ENCODE data around the gene RIN3. TPM values are rescaled to one million over a fixed set of nuclear protein-coding genes. Genes with fewer than 3 reads are reported as not detected.

Gene RIN3
- total and polyA plus RNA-seq, 2 of the 4 experiments (the other 2 are of a cell fraction) = 2.5 to 11.1 TPM

- intact Hi-C loops (cut with micrococcal nuclease) (no loop called here), in situ Hi-C loops (cut with MboI; ENCODE audit: low sequenced_read_pairs) (no loop called here), dilution Hi-C loops (cut with HindIII; ENCODE audit: low sequenced_read_pairs, unreplicated experiment) (no loop called here)
- Histone ChIP-seq H3K9ac (ENCODE audit: low read depth, low read length) (no peak overlapping the region), H3K23ac (ENCODE audit: low read depth, low read length) (no peak overlapping the region), H2AK9ac (replicated peaks; ENCODE audit: low read depth, low read length, poor library complexity) (no peak overlapping the region), H2BK5ac (ENCODE audit: low read depth, low read length, poor library complexity, severe bottlenecking) (no peak overlapping the region), H3K9me3 (ENCODE audit: control insufficient read depth, insufficient read depth, low read length) (peaks cover 3% of the 10 kb centered on the region; the same call in 1 of the 2 replicates), H3K27ac (ENCODE audit: insufficient read depth, low read length) (no peak overlapping the region), H4K5ac (ENCODE audit: low read depth, low read length) (no peak overlapping the region), H3K4me3 (ENCODE audit: insufficient read depth, low read depth, low read length) (no peak overlapping the region), H3K79me1 (ENCODE audit: low read depth in 1 of 2, low read length in 2 of 2) (peaks cover 15 to 35% of the 10 kb centered on the region in 2 experiments), H3K9me1 (ENCODE audit: insufficient read depth, low read length) (peaks cover 21% of the 10 kb centered on the region), H4K20me1 (ENCODE audit: insufficient read depth, low read length) (peaks cover 1% of the 10 kb centered on the region), H3K36me3 (ENCODE audit: control insufficient read depth, insufficient read depth, low read length) (peaks cover 1% of the 10 kb centered on the region; the same call in 1 of the 2 replicates), H3K56ac (ENCODE audit: extremely low read depth, insufficient read depth, low read length) (no peak overlapping the region), H3K4me1 (ENCODE audit: control insufficient read depth, insufficient read depth, low read length) (peaks cover 14% of the 10 kb centered on the region), H2BK120ac (ENCODE audit: low read depth, low read length) (no peak overlapping the region), H4K91ac (ENCODE audit: insufficient read depth, low read depth, low read length) (no peak overlapping the region), H2AFZ (replicated peaks; ENCODE audit: low read length, poor library complexity) (no peak overlapping the region), H3K18ac (ENCODE audit: low read depth, low read length) (no peak overlapping the region), H3K4ac (ENCODE audit: low read depth, low read length) (no peak overlapping the region), H3K27me3 (ENCODE audit: control insufficient read depth, insufficient read depth, low read length) (no peaks in the 10 kb centered on the region), H2BK15ac (ENCODE audit: low read depth, low read length) (no peak overlapping the region), H4K8ac (ENCODE audit: low read depth in 2 of 2, low read length in 2 of 2) (no peak overlapping the region), H2AK5ac (ENCODE audit: low read depth, low read length) (no peak overlapping the region), H2BK20ac (ENCODE audit: low read depth, low read length) (no peak overlapping the region), H3K14ac (replicated peaks; ENCODE audit: low read depth, low read length) (no peak overlapping the region), H3K4me2 (ENCODE audit: low read depth, low read length) (no peak overlapping the region)
- BruUV-seq (replicated peaks) = no TSS peak
- no CpG with 5 or more reads among the region's 2 CpGs for WGBS, 2 experiments (ENCODE audit: extremely low coverage in 2 of 2, insufficient read length in 1 of 2)
- no peak for DNase-seq
- no peak for ATAC-seq (ENCODE audit: low read depth)
- TF ChIP-seq POLR2A (IDR thresholded peaks at IDR 0.05; ENCODE audit: low read depth, low read length) = no peak
- TF ChIP-seq NFE2L2 (IDR thresholded peaks at IDR 0.05; ENCODE audit: low read depth, low read length) = no peak
- no peak for TF ChIP-seq FOS (IDR thresholded peaks at IDR 0.05; ENCODE audit: low read depth, low read length)
- TF ChIP-seq, protein P1, sequence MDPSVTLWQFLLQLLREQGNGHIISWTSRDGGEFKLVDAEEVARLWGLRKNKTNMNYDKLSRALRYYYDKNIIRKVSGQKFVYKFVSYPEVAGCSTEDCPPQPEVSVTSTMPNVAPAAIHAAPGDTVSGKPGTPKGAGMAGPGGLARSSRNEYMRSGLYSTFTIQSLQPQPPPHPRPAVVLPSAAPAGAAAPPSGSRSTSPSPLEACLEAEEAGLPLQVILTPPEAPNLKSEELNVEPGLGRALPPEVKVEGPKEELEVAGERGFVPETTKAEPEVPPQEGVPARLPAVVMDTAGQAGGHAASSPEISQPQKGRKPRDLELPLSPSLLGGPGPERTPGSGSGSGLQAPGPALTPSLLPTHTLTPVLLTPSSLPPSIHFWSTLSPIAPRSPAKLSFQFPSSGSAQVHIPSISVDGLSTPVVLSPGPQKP (IDR thresholded peaks at IDR 0.05; ENCODE audit: borderline replicate concordance, low read depth, low read length) = no peak
- TF ChIP-seq RCOR1 (IDR thresholded peaks at IDR 0.05; ENCODE audit: insufficient replicate concordance, low read length) = no peak
- no peak for TF ChIP-seq BHLHE40 (IDR thresholded peaks at IDR 0.05; ENCODE audit: low read depth, low read length)
- TF ChIP-seq RFX5 (IDR thresholded peaks at IDR 0.05; ENCODE audit: low read depth, low read length) = no peak
- TF ChIP-seq CTCF (conservative IDR thresholded peaks at IDR 0.05; ENCODE audit: low read depth, low read length) = no peak
- no peak for TF ChIP-seq MAFK (IDR thresholded peaks at IDR 0.05; ENCODE audit: low read depth, low read length)
- TF ChIP-seq CEBPB (IDR thresholded peaks at IDR 0.05; ENCODE audit: low read depth, low read length) = no peak
- no peak for TF ChIP-seq CHD1 (IDR thresholded peaks at IDR 0.05; ENCODE audit: low read depth, low read length)
- TF ChIP-seq SMC3 (IDR thresholded peaks at IDR 0.05; ENCODE audit: low read depth, low read length) = no peak
- no peak for TF ChIP-seq MAZ (IDR thresholded peaks at IDR 0.05; ENCODE audit: borderline replicate concordance, low read depth, low read length)
- TF ChIP-seq MXI1 (IDR thresholded peaks at IDR 0.05; ENCODE audit: borderline replicate concordance, low read depth, low read length) = no peak
- no peak for TF ChIP-seq RAD21 (IDR thresholded peaks at IDR 0.05; ENCODE audit: low read length)
- TF ChIP-seq, protein P2, sequence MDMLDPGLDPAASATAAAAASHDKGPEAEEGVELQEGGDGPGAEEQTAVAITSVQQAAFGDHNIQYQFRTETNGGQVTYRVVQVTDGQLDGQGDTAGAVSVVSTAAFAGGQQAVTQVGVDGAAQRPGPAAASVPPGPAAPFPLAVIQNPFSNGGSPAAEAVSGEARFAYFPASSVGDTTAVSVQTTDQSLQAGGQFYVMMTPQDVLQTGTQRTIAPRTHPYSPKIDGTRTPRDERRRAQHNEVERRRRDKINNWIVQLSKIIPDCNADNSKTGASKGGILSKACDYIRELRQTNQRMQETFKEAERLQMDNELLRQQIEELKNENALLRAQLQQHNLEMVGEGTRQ (IDR thresholded peaks at IDR 0.05; ENCODE audit: low read depth, low read length) = no peak
- POLR2A ChIA-PET (ENCODE audit: unreplicated experiment) = no interaction called here
- CTCF ChIA-PET = no interaction called here
Measured at GRCh38 chr14:92590941-92591340, 77.4 kb downstream of the RIN3 start.
